HG03565 (cell line): ENCODE data around the gene PBX2.
"Not testable (repeated sequence)": the region's sequence is repeated elsewhere in the genome, so short reads cannot be mapped to it uniquely, and the experiment has no call there.

ENCODE experiments used
- ATAC-seq: cut with Tn5 transposase; IDR thresholded peaks from one replicate; pipeline ENCODE4 v1.9.1; 2021; ENCODE audit warnings: mild to moderate bottlenecking, moderate library complexity; ENCODE audit not compliant: unreplicated experiment

Gene PBX2

DNA sequence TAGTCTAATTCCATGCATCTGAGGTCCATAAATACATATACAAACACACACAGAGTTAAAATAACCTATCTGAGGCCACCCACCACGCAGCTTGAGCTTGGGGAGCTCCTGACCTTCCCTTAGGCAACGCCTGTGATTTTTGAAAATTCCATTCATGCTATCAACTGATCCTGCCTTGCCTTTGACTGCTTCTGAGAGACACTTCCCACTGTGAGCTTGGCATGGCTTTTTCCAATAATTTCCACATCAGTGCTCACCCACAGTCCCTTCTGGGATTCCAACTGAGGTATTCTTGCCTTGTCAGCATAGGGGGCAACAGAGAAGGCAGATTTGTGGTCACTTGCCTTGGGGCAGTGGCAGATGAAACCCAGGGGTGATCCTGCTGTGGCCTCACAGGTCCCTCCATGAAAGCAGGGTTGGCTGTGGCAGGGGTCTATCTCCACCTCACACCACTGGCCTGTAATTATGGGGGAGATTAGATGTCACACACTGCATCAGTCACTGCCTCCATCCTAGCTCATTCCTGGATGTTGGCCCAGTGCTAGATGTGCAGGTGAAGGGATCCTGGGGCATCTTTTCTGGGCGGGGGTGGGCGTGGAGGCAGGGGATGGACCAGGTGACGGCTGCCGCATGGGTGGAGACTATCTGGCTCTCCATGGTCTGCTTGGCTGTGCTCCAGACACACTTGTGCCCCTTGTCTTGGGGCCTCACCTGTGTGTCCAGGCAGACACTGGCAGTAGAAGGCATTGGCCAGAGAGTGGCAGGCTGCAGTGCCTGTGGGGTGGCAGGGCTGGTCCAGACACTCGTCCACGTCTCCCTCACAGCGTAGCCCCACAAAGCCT is 13.6 kb upstream of the PBX2 start:
- ATAC-seq = no peak

DNA sequence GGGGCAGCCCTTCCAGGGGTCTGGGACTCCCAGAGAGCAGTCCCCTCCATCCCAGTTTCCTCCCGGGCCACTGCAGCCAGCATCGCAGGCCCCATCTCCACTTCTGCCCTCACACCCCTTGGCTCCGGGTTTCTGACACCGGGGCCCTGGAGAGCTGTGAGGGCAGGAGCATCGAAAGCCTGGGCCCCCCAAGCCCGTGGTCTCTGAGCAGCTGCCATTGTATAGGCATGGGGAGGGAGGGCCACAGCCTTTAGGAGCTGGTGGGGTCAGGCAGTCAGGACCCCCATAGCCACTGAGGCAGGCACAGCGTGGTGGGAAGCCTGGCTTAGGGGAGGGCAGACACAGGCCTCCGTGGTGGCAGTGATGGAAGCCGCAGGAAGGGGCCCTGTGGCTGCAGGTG is 12.2 kb upstream of the PBX2 start:
- no peak for ATAC-seq

DNA sequence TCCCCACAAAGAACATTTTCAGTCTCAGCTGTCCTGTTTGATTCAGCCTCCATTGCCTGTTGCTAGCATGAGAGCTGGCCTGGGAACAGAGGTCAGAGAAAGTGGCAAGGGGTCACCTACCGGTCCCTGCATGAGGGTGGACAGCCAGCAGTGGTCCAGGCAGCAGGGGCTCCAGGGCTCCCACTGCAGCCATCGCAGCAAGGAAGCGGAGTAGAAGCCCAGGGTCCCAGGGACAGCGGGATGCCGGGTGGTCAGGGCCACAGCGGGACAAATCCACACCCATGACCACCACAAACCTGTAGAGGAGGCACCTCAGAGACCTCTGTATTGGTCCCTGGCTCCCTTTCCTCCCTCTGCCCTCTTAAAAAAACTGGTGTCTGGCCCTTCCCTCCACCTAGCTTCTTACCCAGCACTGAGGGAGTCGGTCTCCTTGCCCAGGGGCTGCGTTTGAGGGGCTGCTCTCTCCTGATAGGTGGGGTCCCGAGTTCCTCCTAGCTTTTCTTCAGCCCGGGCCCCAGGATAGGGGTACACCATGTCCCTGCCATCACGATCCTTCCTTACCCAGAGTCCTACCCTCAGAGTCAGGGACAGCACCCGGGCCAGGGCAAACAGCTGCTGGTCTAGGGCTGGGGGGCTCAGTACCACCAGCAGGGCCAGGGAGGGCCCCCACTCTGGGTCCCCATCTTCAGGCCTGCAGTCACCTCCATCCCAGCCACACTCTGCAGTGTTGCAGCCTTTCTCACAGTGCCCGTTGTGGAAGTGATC is 10.9 kb upstream of the PBX2 start:
- ATAC-seq = no peak

DNA sequence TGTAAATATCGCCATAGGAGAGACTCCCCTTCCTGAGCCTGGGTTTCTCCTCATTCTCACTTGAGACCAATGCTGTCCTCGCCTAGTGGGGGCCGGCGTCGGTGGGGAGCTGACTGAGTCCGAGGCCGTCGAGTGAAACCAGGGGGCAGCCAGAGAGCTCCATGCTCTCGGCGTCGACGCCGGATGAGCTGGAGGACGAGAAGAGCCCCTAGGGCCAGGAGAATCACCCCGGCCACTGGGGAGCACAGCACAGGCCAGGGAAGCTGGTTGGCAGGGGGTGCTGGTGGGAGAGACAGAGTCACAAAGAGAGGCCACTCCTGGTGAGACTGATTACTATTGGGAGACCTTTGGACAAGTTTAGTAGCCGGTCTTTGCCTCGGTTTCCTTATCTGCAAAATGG is 8.9 kb upstream of the PBX2 start:
- ATAC-seq = no peak

DNA sequence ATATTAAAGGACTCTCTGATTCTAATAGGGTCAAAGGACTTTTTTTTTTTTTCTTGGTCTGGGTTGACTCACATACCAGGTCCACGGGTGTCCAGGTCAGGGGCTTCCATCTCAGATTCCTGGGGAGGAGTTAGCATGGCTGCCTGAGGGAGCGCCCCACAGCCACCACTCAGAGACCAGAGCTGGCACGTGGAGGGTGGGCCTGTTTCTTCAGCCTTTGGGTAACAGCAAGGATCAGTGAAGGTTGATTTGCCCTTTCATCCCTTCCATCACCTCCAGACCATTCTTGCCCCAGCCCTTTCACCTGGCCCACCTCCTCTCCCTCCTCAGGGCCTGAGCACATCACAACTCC is 8.3 kb upstream of the PBX2 start:
- no peak for ATAC-seq

DNA sequence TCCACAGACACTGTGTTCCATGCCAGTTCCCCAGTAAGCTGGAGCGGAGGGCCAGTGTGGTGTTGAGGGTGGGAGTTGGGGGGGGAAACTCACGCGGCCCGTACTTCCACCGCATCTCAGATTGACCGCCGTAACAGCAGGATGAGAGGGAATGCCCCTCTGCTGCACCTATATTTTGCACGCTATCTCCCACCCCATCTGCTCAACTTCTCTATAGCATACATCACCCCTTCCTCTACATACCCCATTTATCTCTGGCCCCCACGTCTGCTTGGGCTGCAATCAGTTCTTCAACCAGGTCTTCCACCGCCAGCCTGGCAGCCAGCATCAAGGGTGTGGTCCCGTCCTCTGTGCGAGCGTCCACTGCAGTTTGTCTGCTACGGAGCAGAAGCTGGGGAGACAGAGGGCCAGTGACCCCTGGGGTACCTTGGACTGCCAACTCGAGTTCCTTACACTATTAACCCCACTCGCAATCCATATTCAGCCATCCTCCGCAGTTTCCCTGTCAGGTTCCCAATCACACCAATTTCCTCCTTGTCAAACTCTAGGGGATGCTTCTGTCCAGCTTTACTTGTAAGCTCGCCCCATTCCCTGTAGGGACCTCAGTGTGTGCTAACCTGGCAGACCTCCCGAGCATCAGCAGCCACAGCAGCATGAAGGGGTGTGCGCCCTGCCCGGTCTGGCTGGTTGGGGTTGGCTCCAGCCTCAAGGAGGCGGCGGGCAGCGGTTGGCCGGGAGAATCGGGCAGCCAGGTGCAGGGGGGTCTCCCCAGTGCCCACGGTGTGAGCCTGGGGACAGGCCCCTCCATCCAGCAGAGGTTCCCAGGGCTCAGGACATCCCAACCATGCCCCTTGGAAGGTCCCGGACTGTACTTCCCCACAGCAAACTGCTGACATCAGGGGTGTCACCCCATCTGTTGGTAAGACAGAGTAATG is 6.9 kb upstream of the PBX2 start:
- no peak for ATAC-seq

DNA sequence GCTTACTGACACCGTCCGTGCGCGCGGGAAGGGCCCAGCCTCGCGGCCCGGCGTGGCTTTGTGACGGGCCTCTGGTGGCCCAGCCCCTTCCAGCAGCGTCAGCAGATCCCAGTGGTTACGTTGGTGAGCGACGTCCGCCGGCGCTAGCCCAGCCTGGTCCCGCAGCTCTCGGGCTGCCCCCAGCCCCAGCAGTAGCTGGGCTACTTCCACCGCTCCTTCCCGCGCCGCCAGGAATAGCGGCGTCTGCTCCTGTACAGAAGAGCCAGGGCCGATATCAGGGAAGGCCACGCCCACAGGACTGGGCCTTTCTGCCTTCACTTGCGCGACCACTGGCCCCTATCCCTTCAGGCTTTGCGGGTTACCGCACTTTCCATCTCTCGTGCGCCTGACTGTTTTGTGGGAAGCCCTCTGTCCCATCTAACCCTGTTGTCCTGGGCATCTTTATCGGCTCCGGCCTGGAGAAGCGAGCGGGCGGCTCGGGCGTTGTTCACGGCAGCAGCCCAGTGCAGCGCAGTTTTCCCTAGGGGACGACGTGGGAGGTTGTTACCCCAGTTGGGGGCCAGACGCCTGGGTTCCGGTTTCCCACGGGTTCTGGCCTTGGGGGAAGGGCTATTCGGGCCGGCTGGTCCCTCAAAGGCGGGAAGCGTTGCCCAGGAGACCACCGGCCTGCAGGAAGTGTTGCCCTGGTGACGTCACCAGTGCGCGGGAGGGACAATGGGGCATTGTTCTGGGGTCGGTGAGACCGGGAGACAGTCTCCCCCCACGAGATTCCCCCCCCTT is 6.1 kb upstream of the PBX2 start:
- peak; percentile 75 for ATAC-seq

DNA sequence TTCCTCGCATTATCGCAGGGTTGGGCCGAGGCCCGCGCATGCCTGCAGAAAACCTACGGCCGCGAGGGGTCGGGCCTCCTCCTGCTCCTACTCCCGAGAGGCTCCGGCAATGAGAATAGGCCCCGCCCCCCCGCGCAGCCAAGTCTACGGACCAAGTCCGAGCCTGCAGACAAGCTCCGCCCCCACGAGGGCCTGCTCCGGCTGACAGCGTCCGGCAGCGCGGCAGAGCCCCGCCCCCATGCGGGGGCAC is 5.6 kb upstream of the PBX2 start:
- no peak for ATAC-seq

DNA sequence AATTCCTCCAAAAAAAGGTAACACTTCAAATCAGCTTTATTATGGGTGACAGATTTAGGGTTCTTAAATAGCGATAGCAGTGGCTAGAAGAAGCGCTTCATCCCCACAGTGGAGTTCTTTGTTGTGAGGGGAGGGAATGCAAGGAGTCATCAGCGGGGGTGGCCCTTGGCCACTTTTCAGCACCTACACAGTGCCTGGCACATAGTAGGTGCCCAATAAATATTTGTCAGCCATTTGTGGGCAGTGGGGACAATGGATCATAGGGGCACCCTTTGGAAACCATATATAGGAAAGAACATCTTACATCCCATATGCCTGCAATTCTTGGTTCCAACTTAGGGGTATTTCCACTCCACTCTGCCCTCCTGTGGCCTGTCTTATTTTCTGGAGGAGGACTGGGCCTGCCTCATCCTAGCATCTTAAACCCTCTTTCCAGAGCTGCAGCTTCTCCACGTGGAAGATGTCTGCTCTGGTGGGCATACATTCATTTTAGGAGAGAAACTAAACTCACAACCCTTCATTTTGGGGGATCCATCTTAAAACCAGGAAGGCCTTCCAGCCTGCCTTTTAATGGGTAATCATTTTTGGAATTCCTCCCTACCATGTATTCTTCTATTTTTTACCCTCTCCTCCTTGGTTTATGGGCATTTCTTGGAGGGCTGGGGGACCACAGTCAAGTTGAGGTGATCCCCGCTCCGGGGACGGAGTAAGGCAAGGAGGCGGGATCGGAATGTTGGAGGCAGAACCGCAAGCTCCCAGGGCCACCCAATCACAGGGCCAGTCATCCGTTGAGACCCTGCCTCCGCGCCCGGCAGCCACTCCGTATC is 5.0 kb upstream of the PBX2 start:
- peak; percentile 63 for ATAC-seq

DNA sequence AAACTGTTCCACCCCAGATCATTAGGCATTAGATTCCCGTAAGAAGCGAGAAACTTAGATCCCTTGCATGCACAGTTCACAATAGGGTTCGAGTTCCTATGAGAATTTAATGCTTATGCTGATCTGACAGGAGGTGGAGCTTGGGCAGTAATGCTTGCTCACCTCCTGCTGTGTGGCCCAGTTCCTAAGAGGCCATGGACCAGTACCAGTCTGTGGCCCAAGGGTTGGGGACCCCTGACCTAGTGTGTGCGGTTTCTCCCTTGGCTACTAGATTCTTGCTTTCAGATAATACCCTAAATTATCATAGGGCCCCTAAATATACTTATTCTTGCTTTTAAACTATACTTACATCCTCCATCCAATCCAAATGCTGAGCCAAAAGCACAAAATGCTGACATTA is 4.4 kb upstream of the PBX2 start:
- no peak for ATAC-seq

DNA sequence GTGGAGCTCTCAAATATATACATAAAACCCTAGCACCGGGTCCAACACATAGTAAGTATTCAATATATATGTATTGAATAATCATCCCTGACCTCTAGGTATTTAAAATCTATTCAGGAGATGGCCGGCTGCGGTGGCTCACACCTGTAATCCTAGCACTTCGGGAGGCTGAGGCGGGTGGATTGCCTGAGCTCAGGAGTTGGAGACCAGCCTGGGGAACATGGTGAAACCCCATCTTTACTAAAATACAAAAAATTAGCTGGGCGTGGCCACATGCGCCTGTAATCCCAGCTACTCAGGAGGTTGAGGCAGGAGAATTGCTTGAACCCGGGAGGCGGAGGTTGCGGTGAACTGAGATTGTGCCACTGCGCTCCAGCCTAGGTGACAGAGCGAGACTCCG is 3.1 kb upstream of the PBX2 start:
- not testable (repeated sequence) for ATAC-seq

DNA sequence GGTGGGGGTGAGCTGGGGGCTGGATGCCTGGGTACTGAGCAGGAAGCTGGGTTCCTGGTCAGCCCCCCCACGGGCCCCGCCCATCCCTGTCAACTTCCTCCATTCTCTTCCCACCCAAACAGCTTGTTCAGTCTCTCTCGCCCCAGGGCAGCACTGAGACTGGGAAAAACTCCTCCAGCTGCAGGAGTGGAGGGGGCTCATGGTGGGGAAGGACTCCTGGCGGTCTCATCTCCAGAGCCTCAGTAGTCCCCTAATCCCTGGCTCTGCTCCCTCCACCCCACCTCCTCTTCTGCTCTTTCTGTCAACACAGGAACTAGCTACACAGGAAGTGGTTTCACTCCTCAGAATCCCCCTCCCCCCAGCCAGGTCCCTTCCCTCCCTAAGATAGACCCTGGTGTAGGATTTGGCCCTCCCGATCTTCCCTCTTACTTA is 2.6 kb upstream of the PBX2 start, which contains the start of gene GPSM3:
TSS of gene GPSM3 (minus strand) at position 36 of the 432 bp plus-strand sequence. CDS start 130 bp downstream, outside the sequence.
- no peak for ATAC-seq

DNA sequence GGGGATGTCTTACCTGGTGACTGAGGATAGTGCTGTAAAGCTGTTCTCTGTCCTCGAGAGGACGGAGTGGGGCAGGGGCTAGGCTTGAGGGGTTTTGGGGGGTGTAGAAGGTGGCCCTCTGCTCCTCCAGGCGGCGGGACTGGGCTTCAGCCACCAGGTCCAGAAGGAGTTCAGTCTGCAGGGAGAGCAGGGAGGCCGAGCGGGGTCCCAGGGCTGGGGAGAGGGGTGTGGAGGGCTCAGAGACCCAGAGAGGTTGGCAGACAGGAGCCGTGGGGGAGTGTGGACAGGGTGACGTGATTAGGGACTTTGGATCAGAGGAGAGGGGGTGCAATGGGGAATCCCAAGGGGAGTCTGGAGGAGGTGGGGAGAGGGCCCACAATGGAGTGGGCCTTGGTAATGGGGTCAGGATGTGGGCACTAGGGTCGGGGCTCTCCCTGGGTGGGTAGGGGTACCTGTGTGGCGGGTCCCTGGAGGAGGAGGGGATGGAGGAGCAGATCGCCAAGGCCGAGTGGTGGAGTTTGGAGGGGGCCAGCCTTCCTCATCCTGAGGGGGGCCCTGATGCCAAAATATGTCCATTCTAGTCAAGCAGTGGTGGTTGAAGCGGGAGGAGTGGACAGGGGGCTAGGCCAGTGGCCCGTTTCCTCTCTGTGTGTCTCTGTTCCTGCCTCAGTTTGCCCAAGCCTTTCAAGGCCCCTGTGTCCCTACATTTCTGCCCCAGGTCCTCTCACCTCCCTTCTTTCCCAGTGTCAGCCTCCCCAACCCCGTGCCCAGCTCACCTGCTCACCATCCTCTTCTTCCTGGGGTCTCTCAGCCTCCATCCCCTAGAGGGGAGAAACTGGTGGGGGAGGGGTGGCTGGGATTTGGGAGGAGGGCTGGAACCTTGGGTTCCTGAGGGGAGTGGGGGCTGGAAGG is 1.9 kb upstream of the PBX2 start:
- ATAC-seq = no peak

DNA sequence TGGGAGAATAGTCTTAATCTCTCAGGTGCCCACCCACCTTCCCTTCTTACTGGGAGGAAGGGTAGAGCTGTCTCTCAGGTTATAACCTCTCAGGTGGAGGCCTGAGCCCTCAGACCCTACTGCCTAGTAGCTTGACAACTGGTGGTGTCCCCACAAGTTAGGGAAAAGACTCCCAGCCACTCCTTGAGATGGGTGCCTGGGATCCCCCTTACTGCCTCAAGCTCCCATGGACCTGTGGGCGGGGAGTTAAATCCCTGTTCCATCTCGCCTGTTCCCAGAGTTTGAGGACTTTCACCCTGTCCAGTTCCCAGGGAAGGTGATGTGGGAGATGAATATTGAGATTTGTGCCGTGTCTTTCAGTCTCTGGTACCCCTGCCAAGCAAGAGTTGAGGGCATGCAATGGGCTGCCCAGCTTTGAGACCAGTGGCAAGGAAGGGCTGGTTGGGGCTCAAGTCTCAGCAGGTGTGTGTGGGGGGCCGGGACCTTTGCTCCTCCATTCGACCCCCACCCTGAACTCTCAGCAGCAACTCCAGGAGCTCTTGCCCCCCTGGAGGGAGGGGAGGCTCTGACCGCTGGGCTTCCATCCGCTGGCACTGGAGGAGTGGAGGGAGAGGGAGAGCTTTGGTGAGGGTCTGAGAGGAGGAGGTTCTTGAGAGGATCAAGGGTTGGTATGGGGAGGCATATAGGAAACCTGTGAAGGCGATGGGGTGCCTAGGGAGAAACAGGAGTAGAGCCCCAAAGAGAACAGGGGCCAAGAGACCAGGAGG is 1.1 kb upstream of the PBX2 start:
- ATAC-seq = no peak

DNA sequence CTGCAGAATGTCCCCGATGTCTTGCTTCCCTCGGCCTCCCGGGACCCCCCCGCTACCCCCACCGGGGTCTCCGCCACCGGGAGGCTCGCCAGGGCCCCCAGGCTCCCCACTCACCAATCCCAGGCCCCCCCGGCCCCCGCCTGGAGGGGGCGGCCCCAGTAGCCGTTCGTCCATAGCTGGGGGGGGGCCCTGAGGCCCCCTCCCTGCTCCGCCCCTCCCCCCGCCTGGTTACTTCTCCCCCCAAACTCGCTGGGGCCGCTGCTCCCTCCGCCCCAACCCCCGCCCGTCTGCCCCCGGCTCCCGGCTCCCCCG is 304 bp downstream of the PBX2 start:
- ATAC-seq = no peak

DNA sequence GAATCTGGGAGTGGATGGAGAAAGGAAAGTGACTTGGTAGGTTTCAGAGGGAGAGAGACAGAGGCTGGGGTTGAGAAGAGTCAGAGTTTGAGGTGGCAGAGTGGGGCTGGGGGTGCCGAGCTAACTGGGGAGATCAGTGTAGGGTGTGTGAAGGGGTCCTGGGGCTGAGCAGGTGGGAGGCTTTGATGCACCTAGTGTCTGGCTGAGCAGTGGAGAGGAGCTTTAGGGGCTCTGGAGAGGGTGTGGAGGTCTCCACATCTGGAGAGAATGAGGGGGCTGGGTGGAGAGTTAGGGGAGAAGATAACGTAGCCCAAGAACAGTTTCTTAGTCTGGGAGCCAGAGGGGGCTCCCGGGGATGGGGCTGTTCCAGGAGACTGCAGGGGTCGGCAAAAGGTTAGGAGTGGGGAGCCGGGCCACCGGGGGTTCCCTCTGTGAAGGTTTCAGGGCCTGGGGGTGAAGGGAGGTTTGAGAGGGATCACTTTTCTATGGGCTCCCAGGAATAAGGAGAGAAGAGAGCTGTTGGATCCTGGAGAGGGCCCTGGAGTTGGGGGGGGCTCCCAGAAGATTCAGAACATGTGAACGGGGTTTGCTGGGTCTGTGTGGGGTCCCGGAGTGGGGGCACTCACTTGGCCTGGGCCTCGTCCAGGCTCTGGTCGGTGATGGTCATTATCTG is 797 bp downstream of the PBX2 start:
- no peak for ATAC-seq

DNA sequence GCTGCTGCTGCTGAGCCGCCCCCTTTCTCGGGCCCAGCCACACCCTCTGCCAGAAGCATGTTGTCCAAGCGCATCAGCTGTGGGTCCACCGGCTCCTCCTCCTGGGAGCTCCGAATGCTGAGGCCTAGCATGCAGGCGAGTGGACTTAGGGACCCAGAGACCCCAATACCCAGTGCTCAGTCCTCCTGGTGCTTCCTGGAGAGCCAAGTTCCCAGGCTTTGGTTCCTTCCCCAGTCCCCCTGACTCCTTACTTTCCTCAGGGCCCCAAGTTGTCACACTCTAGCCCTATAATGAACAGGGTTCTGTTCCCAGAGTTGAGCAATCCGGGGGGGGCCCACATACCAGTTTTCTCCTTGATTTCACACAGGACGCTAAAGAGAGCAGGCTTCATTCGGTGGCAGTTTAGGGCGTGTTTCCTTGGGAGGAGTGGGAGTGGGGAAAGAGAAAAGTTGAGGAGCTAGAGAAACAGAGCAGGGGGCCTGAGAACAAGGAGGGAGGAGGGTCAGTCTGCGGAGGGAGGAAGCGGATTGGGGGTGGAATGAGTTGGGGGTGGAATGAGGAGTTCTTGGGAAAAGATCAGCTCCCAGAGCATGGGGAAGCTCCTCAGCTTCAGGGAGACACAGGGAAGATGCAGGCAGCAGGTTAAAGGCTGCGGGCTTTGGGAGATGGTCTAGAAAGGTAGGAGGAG is 1.5 kb downstream of the PBX2 start:
- no peak for ATAC-seq
